Activated CD4-positive, alpha-beta T cell treated with anti-CD3 and anti-CD28 coated beads, Interleukin-2, amount 10 ng/mL, durations not matched to agents 7 days and 5 days (primary cell): ENCODE measurements around the gene SCP2. TPM values are rescaled to one million over a fixed set of nuclear protein-coding genes. Genes with fewer than 3 reads are reported as not detected.

Experiments
- CTCF ChIA-PET: fragments of 350-600 bp; sonication (Branson Sonifier 250); formaldehyde crosslinking; loops from one replicate; lab custom pipeline; 2021; ENCODE audit warnings: antibody characterized with exemption; lab: Charles Lee
- POLR2A ChIA-PET: fragments of 350-600 bp; sonication (Branson Sonifier 250); formaldehyde crosslinking; loops from one replicate; lab custom pipeline; 2021; ENCODE audit warnings: antibody characterized with exemption; lab: Charles Lee
- DNase-seq: peaks from one replicate; pipeline ENCODE4 v3.0.0-alpha.2; 2020
- H3K27ac Mint-ChIP-seq: one replicate; pipeline ENCODE4 v1.8.0; 2021; ENCODE audit warnings: mild to moderate bottlenecking, moderate library complexity, mixed read lengths
- H3K27me3 Mint-ChIP-seq: one replicate; pipeline ENCODE4 v1.8.0; 2021; ENCODE audit warnings: mixed read lengths
- H3K36me3 Mint-ChIP-seq: one replicate; pipeline ENCODE4 v1.8.0; 2021; ENCODE audit warnings: low read depth, mixed read lengths
- H3K4me1 Mint-ChIP-seq: one replicate; pipeline ENCODE4 v1.8.0; 2021; ENCODE audit warnings: mixed read lengths
- H3K4me3 Mint-ChIP-seq: one replicate; pipeline ENCODE4 v1.8.0; 2021; ENCODE audit warnings: mild to moderate bottlenecking, moderate library complexity, mixed read lengths
- H3K9me3 Mint-ChIP-seq: one replicate; pipeline ENCODE4 v1.8.0; 2021; ENCODE audit warnings: mixed read lengths
- total RNA-seq, 2 experiments: library from RNA; stranded (reverse); gene quantifications; one replicate each; pipeline ENCODE4 v1.2.3, GENCODE V29; 2021

SCP2 gene
- total RNA-seq, 2 experiments from 2014 or later: 83.3 to 102 TPM

- H3K27ac Mint-ChIP-seq: no peak overlapping the region
- peaks cover 30% of the 10 kb centered on the region for H3K4me1 Mint-ChIP-seq
- POLR2A ChIA-PET: no interaction called here
- H3K27me3 Mint-ChIP-seq: no peaks in the 10 kb centered on the region
- H3K4me3 Mint-ChIP-seq: no peak overlapping the region
- H3K9me3 Mint-ChIP-seq: no peaks in the 10 kb centered on the region
- peaks cover 2% of the 10 kb centered on the region for H3K36me3 Mint-ChIP-seq
- CTCF ChIA-PET: interaction anchor here (0.9 to 1.0 kb wide), 2 partner anchors 13 to 20 kb away, joined by 3 read pairs; no protein-coding TSS in a partner anchor
- DNase-seq: no peak
Measured at GRCh38 chr1:52919051-52919722, 7.9 kb upstream of the SCP2 start.

GRCh38 chr1:52919723-52920483 lies 7.2 kb upstream of the SCP2 start:
- DNase-seq: no peak
- Mint-ChIP-seq H3K9me3 (no peaks in the 10 kb centered on the region), H3K4me1 (peaks cover 30% of the 10 kb centered on the region), H3K27me3 (peaks cover 1% of the 10 kb centered on the region), H3K36me3 (peaks cover 2% of the 10 kb centered on the region), H3K4me3 (peak overlapping the region; percentile 30), H3K27ac (no peak overlapping the region)
- CTCF ChIA-PET: no interaction called here
- POLR2A ChIA-PET: no interaction called here

DNA sequence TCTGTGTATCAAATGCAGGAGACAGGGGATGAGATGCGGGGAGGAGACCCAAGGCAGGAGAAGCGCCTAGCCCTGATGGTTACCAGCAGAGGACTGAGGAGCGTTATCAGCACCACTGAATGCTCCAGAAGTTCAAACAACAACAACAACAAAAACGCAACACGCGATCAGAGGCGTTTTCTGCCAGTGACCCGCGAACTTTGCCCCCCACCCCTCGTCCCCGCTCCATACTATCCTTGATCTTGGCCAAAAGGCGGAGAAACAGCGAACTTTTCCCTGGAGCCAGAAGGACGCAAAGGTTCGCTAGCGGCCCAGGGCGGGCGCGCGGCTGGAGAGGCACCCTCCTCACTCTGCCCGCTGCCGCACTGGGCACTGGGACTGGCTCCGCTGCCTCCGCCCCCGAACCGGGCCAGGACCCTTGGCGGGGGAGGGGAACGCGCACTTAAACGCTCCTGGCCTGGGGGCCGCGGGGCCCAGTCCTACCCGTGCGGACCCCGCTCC lies 6.2 kb upstream of the SCP2 start:
- ChIA-PET POLR2A (interaction anchor here (0.6 kb wide), 1 partner anchor 352 kb away, joined by 3 read pairs; no protein-coding TSS in a partner anchor), CTCF (interaction anchor here (0.6 to 2.1 kb wide), 10 partner anchors 10 to 514 kb away, joined by 3 to 7 read pairs (median 4); no protein-coding TSS in a partner anchor)
- H3K27ac Mint-ChIP-seq: peak overlapping the region; percentile 71

DNA sequence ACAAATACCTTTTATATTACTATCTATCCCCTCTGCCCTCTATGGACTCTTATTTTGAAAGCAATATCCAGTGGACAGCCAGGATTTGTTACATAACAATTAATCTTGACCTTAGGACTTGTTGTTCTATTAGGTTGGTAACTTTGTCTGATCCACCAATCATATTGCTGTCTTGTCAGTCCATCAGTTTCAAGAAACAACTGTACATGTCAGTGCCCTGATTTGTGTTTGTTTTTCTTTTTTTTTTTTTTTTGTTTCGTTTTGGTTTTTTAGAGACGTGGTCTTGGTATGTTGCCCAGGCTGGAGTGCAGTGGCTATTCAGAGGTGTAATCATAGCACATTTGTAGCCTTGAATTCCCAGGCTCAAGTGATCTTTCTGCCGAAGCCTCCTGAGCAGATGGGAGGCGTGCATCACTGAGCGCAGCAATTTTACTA lies 1.5 kb upstream of the SCP2 start:
- H3K4me1 Mint-ChIP-seq: peaks cover 29% of the 10 kb centered on the region
- H3K36me3 Mint-ChIP-seq: peaks cover 5% of the 10 kb centered on the region
- H3K27ac Mint-ChIP-seq: no peak overlapping the region
- no peak overlapping the region for H3K4me3 Mint-ChIP-seq
- DNase-seq: no peak
- POLR2A ChIA-PET: no interaction called here
- H3K9me3 Mint-ChIP-seq: no peaks in the 10 kb centered on the region
- CTCF ChIA-PET: interaction anchor here (0.6 to 1.3 kb wide), 2 partner anchors 10 to 1687 kb away, joined by 3 read pairs; no protein-coding TSS in a partner anchor
- H3K27me3 Mint-ChIP-seq: peaks cover 8% of the 10 kb centered on the region

More for the DNA sequence above, 6.2 kb upstream of the SCP2 start:
- DNase-seq: no peak
- H3K9me3 Mint-ChIP-seq: no peaks in the 10 kb centered on the region
- peak overlapping the region; percentile 81 for H3K4me3 Mint-ChIP-seq
- peaks cover 8% of the 10 kb centered on the region for H3K27me3 Mint-ChIP-seq
- peaks cover 30% of the 10 kb centered on the region for H3K4me1 Mint-ChIP-seq
- H3K36me3 Mint-ChIP-seq: peaks cover 2% of the 10 kb centered on the region

DNA sequence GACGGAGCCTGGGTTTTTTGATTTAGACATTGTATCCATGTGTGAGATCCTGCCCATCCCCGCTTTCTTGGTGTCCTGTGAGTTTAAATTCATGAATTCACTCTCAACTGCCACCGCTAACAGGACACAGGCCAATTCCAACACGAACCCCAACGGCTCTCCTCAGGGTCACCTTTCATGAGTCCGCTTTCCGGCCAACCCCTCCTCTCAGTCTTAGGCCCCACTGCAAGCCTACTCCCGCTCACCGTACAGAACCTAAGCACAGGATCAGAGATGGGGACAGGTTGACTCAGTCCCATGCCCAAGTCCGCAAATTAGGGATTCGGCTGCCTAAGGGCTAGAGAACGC lies 238 bp upstream of the SCP2 start:
- DNase-seq: no peak
- peaks cover 24% of the 10 kb centered on the region for H3K4me1 Mint-ChIP-seq
- H3K9me3 Mint-ChIP-seq: no peaks in the 10 kb centered on the region
- H3K27ac Mint-ChIP-seq: no peak overlapping the region
- peak overlapping the region; percentile 78 for H3K4me3 Mint-ChIP-seq
- ChIA-PET POLR2A (no interaction called here), CTCF (interaction anchor here (0.6 kb wide), 1 partner anchor 795 kb away, joined by 3 read pairs; no protein-coding TSS in a partner anchor)
- H3K36me3 Mint-ChIP-seq: peaks cover 3% of the 10 kb centered on the region
- H3K27me3 Mint-ChIP-seq: peaks cover 8% of the 10 kb centered on the region

- H3K9me3 Mint-ChIP-seq: no peaks in the 10 kb centered on the region
- peak overlapping the region; percentile 82 for H3K27ac Mint-ChIP-seq
- CTCF ChIA-PET: no interaction called here
- peaks cover 18% of the 10 kb centered on the region for H3K4me1 Mint-ChIP-seq
- no peak for DNase-seq
- H3K4me3 Mint-ChIP-seq: peak overlapping the region; percentile 78
- peaks cover 3% of the 10 kb centered on the region for H3K36me3 Mint-ChIP-seq
- POLR2A ChIA-PET: no interaction called here
- peaks cover 8% of the 10 kb centered on the region for H3K27me3 Mint-ChIP-seq
Measured at GRCh38 chr1:52928015-52928404, 934 bp downstream of the SCP2 start.

DNA sequence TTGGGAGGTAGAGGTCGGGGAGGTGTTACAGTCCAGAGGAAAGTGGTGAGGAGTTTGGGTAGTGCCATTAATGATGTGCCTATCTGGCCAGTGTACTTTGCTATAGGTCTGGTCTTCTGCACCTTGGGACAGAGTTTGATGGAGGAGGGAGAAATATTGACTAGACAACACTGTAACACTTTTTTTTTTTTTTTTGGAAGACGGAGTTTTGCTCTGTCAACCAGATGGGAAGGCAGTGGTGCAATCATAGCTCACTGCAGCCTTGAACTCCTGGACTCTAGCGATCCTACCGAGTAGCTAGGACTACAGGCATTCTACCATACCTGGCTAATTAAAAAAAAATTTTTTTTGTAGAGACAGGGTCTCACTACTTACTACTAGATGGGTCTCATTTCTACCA lies 1.9 kb downstream of the SCP2 start:
- peaks cover 15% of the 10 kb centered on the region for H3K4me1 Mint-ChIP-seq
- H3K4me3 Mint-ChIP-seq: no peak overlapping the region
- ChIA-PET POLR2A (no interaction called here), CTCF (no interaction called here)
- no peak overlapping the region for H3K27ac Mint-ChIP-seq
- peaks cover 8% of the 10 kb centered on the region for H3K27me3 Mint-ChIP-seq
- no peaks in the 10 kb centered on the region for H3K9me3 Mint-ChIP-seq
- no peak for DNase-seq
- H3K36me3 Mint-ChIP-seq: peaks cover 3% of the 10 kb centered on the region

DNA sequence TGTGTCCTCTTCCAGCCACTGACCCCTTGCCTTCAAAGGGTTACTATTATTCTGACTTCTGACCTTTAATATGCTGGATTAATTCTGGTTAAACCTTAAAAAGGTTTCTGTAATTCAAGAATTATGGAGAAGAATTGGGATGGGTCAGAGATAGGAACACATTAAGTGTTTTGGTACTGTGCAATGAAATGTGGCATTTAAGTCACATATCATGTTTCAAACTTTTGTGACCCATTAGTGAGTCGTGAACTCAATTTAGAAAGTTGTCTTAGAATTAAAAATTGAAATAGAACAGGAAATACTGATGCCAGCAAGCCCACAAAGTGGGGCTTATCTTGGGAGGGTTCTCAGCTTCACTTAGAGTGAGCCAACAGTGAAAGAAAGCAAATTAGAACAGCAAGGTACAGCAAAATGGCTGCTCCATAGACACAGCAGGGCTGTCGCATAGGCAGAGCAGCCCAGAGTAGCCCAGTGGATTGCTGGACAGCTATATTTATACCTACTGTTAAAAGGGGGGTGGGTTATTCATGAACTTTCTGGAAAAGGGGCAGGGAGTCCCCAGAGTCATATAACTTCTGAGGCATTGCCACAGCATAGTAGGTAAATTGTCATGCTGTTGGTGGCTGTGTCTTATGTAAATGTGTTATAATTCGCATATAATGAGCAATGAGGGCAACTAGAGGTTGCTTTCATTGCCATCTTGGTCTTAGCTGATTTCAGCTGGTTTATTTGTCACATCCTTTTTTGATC lies 10.5 kb downstream of the SCP2 start:
- no peaks in the 10 kb centered on the region for H3K4me1 Mint-ChIP-seq
- ChIA-PET CTCF (no interaction called here), POLR2A (no interaction called here)
- no peaks in the 10 kb centered on the region for H3K9me3 Mint-ChIP-seq
- no peak for DNase-seq
- no peak overlapping the region for H3K4me3 Mint-ChIP-seq
- H3K27ac Mint-ChIP-seq: no peak overlapping the region
- no peaks in the 10 kb centered on the region for H3K27me3 Mint-ChIP-seq
- peaks cover 7% of the 10 kb centered on the region for H3K36me3 Mint-ChIP-seq

GRCh38 chr1:52938183-52938451 lies 11.0 kb downstream of the SCP2 start:
- Mint-ChIP-seq H3K36me3 (peaks cover 7% of the 10 kb centered on the region), H3K9me3 (no peaks in the 10 kb centered on the region), H3K4me1 (no peaks in the 10 kb centered on the region), H3K27me3 (no peaks in the 10 kb centered on the region), H3K27ac (no peak overlapping the region), H3K4me3 (no peak overlapping the region)
- POLR2A ChIA-PET: no interaction called here
- DNase-seq: no peak
- CTCF ChIA-PET: no interaction called here

DNA sequence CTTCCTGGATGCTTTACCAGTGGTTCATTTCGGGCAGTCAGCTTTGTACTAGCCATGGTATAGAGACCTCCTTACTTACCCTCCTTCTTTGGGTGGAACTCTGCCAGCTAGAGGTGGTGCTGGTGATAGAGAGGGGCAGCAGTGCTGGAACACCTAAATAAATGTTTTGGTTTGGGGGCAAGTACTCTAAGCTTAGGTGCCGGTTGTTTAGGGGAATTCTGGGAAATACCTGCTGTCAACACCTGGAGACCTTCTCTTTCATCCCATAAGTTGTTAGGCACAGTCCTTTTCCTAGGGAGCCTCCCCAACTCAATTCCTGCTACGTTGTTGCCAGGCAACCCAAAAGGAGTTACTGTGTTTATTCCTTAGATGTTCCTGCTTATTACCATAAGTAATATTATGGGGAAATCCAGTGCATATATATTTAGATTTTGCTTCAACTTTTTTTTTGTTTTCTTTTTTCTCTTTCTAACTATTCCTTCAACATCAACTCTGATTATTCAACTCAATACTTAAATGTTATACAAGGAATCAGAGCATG lies 16.9 kb downstream of the SCP2 start:
- no peak overlapping the region for H3K4me3 Mint-ChIP-seq
- no peaks in the 10 kb centered on the region for H3K4me1 Mint-ChIP-seq
- CTCF ChIA-PET: interaction anchor here (0.5 kb wide), 1 partner anchor 347 kb away, joined by 3 read pairs; no protein-coding TSS in a partner anchor
- H3K27me3 Mint-ChIP-seq: no peaks in the 10 kb centered on the region
- POLR2A ChIA-PET: no interaction called here
- H3K36me3 Mint-ChIP-seq: peaks cover 7% of the 10 kb centered on the region
- H3K9me3 Mint-ChIP-seq: no peaks in the 10 kb centered on the region
- no peak overlapping the region for H3K27ac Mint-ChIP-seq
- DNase-seq: no peak

DNA sequence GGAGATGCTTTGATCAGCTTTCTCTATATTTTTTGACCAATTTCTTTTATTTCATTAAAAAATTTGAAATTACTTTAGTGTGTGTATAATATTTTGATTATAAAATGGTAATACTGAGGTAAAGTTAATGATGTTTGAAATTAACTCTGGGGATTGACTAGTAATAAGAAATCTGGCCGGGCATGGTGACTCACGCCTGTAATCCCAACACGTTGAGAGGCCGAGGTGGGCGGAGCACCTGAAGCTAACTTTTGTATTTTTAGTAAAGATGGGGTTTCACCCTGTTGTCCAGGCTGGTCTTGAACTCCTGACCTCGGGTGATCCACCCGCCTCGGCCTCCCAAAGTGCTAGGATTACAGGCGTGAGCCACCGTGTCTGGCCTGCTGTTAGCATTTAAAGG lies 17.5 kb downstream of the SCP2 start:
- Mint-ChIP-seq H3K27ac (no peak overlapping the region), H3K27me3 (no peaks in the 10 kb centered on the region), H3K4me3 (no peak overlapping the region), H3K4me1 (no peaks in the 10 kb centered on the region), H3K9me3 (peaks cover 4% of the 10 kb centered on the region), H3K36me3 (peaks cover 12% of the 10 kb centered on the region)
- POLR2A ChIA-PET: no interaction called here
- CTCF ChIA-PET: no interaction called here
- no peak for DNase-seq

DNA sequence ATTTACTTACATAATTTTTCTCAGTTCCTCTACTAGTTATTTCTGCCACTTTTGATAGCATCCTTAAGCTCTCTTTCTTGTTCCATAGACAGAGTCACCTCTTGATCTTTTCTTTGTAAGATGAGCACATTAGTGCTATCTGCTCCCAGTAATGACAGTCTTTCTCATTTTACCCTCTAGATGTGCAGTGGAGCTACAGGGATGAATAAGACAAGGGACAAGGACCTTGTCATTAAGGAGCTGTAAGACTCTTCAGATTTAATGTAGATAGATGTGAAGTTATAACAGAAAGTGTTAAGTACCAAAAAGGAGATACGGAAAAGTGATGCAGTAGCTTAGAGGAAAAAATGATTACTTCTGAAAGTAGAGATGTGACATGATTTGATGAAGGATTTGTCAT lies 20.4 kb downstream of the SCP2 start:
- Mint-ChIP-seq H3K9me3 (peaks cover 6% of the 10 kb centered on the region), H3K4me1 (no peaks in the 10 kb centered on the region), H3K36me3 (peaks cover 11% of the 10 kb centered on the region), H3K27me3 (no peaks in the 10 kb centered on the region), H3K27ac (no peak overlapping the region), H3K4me3 (no peak overlapping the region)
- CTCF ChIA-PET: interaction anchor here (0.6 to 1.3 kb wide), 3 partner anchors 75 to 476 kb away, joined by 3 read pairs; no protein-coding TSS in a partner anchor
- DNase-seq: no peak
- POLR2A ChIA-PET: interaction anchor here (0.6 kb wide), 1 partner anchor 457 kb away, joined by 3 read pairs; no protein-coding TSS in a partner anchor
